ENCODE data around the gene MEF2D. TPM values are rescaled to one million over a fixed set of nuclear protein-coding genes. Genes with fewer than 3 reads are reported as not detected.

The MEF2D gene
- polyA plus RNA-seq, 1 experiment = 9.9 TPM

- H3K27me3 ChIP-seq (ENCODE audit: control insufficient read depth, insufficient read depth, low read length) = no peaks in the 10 kb centered on the region
- H3K9me3 ChIP-seq (ENCODE audit: control insufficient read depth, insufficient read depth, low read length) = no peaks in the 10 kb centered on the region; the same call in 1 of the 2 replicates
- TF ChIP-seq, protein P1, sequence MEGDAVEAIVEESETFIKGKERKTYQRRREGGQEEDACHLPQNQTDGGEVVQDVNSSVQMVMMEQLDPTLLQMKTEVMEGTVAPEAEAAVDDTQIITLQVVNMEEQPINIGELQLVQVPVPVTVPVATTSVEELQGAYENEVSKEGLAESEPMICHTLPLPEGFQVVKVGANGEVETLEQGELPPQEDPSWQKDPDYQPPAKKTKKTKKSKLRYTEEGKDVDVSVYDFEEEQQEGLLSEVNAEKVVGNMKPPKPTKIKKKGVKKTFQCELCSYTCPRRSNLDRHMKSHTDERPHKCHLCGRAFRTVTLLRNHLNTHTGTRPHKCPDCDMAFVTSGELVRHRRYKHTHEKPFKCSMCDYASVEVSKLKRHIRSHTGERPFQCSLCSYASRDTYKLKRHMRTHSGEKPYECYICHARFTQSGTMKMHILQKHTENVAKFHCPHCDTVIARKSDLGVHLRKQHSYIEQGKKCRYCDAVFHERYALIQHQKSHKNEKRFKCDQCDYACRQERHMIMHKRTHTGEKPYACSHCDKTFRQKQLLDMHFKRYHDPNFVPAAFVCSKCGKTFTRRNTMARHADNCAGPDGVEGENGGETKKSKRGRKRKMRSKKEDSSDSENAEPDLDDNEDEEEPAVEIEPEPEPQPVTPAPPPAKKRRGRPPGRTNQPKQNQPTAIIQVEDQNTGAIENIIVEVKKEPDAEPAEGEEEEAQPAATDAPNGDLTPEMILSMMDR (IDR thresholded peaks at IDR 0.05; ENCODE audit: low read depth, low read length) = no peak
- no peak for DNase-seq (ENCODE audit: low read depth, low spot score)
- H3K4me3 ChIP-seq (ENCODE audit: low read depth, low read length) = no peak overlapping the region
- CTCF ChIA-PET = interaction anchor here (1.1 kb wide), 1 partner anchor 79 kb away, joined by 3 read pairs; no protein-coding TSS in a partner anchor
- POLR2A ChIA-PET = no interaction called here
- no peak overlapping the region for H3K27ac ChIP-seq (ENCODE audit: low read depth, low read length)
Observed at GRCh38 chr1:156464825-156465452, 35.6 kb downstream of the MEF2D start.

- Histone ChIP-seq H3K9me3 (ENCODE audit: control insufficient read depth, insufficient read depth, low read length) (no peaks in the 10 kb centered on the region; the same call in 1 of the 2 replicates), H3K27me3 (ENCODE audit: control insufficient read depth, insufficient read depth, low read length) (no peaks in the 10 kb centered on the region), H3K4me3 (ENCODE audit: low read depth, low read length) (no peak overlapping the region), H3K27ac (ENCODE audit: low read depth, low read length) (no peak overlapping the region)
- TF ChIP-seq, protein P1 (IDR thresholded peaks at IDR 0.05; ENCODE audit: low read depth, low read length) = no peak
- no peak for DNase-seq (ENCODE audit: low read depth, low spot score)
- ChIA-PET POLR2A (no interaction called here), CTCF (interaction anchor here (1.1 kb wide), 1 partner anchor 78 kb away, joined by 3 read pairs; no protein-coding TSS in a partner anchor)
Observed at GRCh38 chr1:156464335-156464734, 36.2 kb downstream of the MEF2D start.

DNA sequence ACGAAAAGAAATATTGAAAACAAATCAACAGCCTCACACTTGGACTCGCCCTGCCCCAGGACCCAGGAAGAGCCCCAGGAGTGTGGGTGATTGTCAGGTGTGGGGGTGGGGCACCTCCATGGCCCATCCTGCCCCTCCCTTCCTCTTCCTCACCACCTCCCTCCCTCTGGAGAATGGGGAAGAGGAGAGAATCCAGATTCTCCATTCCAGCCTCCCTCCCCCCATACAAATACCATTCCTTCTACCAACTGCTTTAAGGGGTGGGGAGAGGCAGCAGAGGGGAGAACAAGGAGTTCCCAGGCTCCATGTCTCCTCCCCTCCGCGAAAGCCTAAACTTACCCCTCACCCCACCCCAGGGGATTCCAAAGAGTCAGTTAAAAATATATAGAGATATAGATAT lies 36.7 kb downstream of the MEF2D start:
- CTCF ChIA-PET = no interaction called here
- no peak overlapping the region for H3K4me3 ChIP-seq (ENCODE audit: low read depth, low read length)
- H3K27ac ChIP-seq (ENCODE audit: low read depth, low read length) = no peak overlapping the region
- TF ChIP-seq, protein P1 (IDR thresholded peaks at IDR 0.05; ENCODE audit: low read depth, low read length) = no peak
- H3K9me3 ChIP-seq (ENCODE audit: control insufficient read depth, insufficient read depth, low read length) = no peaks in the 10 kb centered on the region; the same call in 1 of the 2 replicates
- DNase-seq (ENCODE audit: low read depth, low spot score) = no peak
- POLR2A ChIA-PET = no interaction called here
- H3K27me3 ChIP-seq (ENCODE audit: control insufficient read depth, insufficient read depth, low read length) = no peaks in the 10 kb centered on the region

- ChIA-PET POLR2A (no interaction called here), CTCF (no interaction called here)
- TF ChIP-seq, protein P1 (IDR thresholded peaks at IDR 0.05; ENCODE audit: low read depth, low read length) = no peak
- no peaks in the 10 kb centered on the region for H3K27me3 ChIP-seq (ENCODE audit: control insufficient read depth, insufficient read depth, low read length)
- H3K4me3 ChIP-seq (ENCODE audit: low read depth, low read length) = no peak overlapping the region
- DNase-seq (ENCODE audit: low read depth, low spot score) = no peak
- H3K9me3 ChIP-seq (ENCODE audit: control insufficient read depth, insufficient read depth, low read length) = no peaks in the 10 kb centered on the region; the same call in 1 of the 2 replicates
- H3K27ac ChIP-seq (ENCODE audit: low read depth, low read length) = no peak overlapping the region
Observed at GRCh38 chr1:156462954-156463795, 37.4 kb downstream of the MEF2D start.
